ENCODE measurements around the gene GAST.

GAST gene

GRCh38 chr17:41750862-41751261, 38.7 kb downstream of the GAST start:
- DNase-seq = no peak

- DNase-seq = no peak
Measured at GRCh38 chr17:41751288-41751687, 39.2 kb downstream of the GAST start.

GRCh38 chr17:41754066-41754465, 41.9 kb downstream of the GAST start:
- no peak for DNase-seq

GRCh38 chr17:41758601-41759000, 46.5 kb downstream of the GAST start:
- DNase-seq = no peak

GRCh38 chr17:41760878-41761277, 48.7 kb downstream of the GAST start:
- DNase-seq = no peak

GRCh38 chr17:41762391-41762790, 50.3 kb downstream of the GAST start:
- no peak for DNase-seq

- no peak for DNase-seq
Measured at GRCh38 chr17:41762841-41763240, 50.7 kb downstream of the GAST start.

- no peak for DNase-seq
Measured at GRCh38 chr17:41763327-41763726, 51.2 kb downstream of the GAST start.

All from NCI-H774 (cell line).